Measurements from ENCODE around the gene SOX8.

SOX8 gene

GRCh38 chr16:1009358-1010150 is 28.0 kb downstream of the SOX8 start:
- peak; percentile 34 for DNase-seq

GRCh38 chr16:1010251-1010650 is 28.7 kb downstream of the SOX8 start:
- DNase-seq, result peak; percentile 28

GRCh38 chr16:1010815-1011214 is 29.2 kb downstream of the SOX8 start:
- DNase-seq, result no peak

- DNase-seq, result no peak
Observed at GRCh38 chr16:1011316-1012082, 29.9 kb downstream of the SOX8 start.

- DNase-seq, result no peak
Observed at GRCh38 chr16:1012135-1012534, 30.6 kb downstream of the SOX8 start.

- DNase-seq, result no peak
Observed at GRCh38 chr16:1012722-1013592, 31.4 kb downstream of the SOX8 start.

- DNase-seq, result no peak
Observed at GRCh38 chr16:1013593-1013900, 32.0 kb downstream of the SOX8 start.

GRCh38 chr16:1014221-1014620 is 32.7 kb downstream of the SOX8 start:
- DNase-seq, result no peak

GRCh38 chr16:1014771-1015495 is 33.4 kb downstream of the SOX8 start:
- DNase-seq, result no peak

- no peak for DNase-seq
Observed at GRCh38 chr16:1018447-1019198, 37.1 kb downstream of the SOX8 start.

GRCh38 chr16:1019231-1020090 is 37.9 kb downstream of the SOX8 start:
- DNase-seq, result no peak

- no peak for DNase-seq
Observed at GRCh38 chr16:1020091-1020399, 38.5 kb downstream of the SOX8 start.

GRCh38 chr16:1020591-1020990 is 39.0 kb downstream of the SOX8 start:
- DNase-seq, result no peak

- no peak for DNase-seq
Observed at GRCh38 chr16:1021553-1022160, 40.1 kb downstream of the SOX8 start.

GRCh38 chr16:1022466-1022865 is 40.9 kb downstream of the SOX8 start:
- DNase-seq, result no peak

GRCh38 chr16:1024138-1024537 is 42.6 kb downstream of the SOX8 start:
- no peak for DNase-seq

GRCh38 chr16:1025183-1025809 is 43.7 kb downstream of the SOX8 start:
- peak; percentile 15 for DNase-seq

- DNase-seq, result no peak
Observed at GRCh38 chr16:1026057-1026783, 44.6 kb downstream of the SOX8 start.

- DNase-seq, result no peak
Observed at GRCh38 chr16:1026784-1027500, 45.4 kb downstream of the SOX8 start.

Data from CD4-positive, alpha-beta T cell treated with Interleukin-6 for 4 hours (primary cell).